OCI-LY3 (cell line): ENCODE results near the gene ZC3H7A.

Experiments used
- H2AFZ ChIP-seq: fragments of 200-600, 300-600 bp; shearing (Covaris generic); 2 replicates; pipeline ENCODE4 v1.6.0; 2014; ENCODE audit warnings: antibody characterized with exemption, low read depth, low read length
- H3K27ac ChIP-seq: fragments of 200-600, 300-600 bp; sonication (generic); 2 replicates; pipeline ENCODE4 v1.5.1; 2014; ENCODE audit warnings: mild to moderate bottlenecking, low read length, moderate library complexity, mixed read lengths
- H3K27me3 ChIP-seq: fragments of 200-600, 300-600 bp; sonication (generic); 2 replicates; pipeline ENCODE4 v1.6.1; 2014; ENCODE audit warnings: low read depth, low read length, mixed read lengths
- H3K36me3 ChIP-seq: fragments of 200-600, 300-600 bp; sonication (generic); replicated peaks from 2 replicates; pipeline ENCODE3; 2014; ENCODE audit warnings: low read depth, low read length, mixed read lengths
- H3K4me1 ChIP-seq: fragments of 300-600, 200-600 bp; sonication (generic); 2 replicates; pipeline ENCODE4 v1.6.1; 2014; ENCODE audit warnings: low read length, mixed read lengths
- H3K4me2 ChIP-seq: fragments of 200-600, 300-600 bp; sonication (generic); 2 replicates; pipeline ENCODE4 v1.6.1; 2014; ENCODE audit warnings: low read length, mixed read lengths
- H3K4me3 ChIP-seq: fragments of 300-600, 200-600 bp; sonication (generic); 2 replicates; pipeline ENCODE4 v1.5.1; 2014; ENCODE audit warnings: antibody characterized with exemption, mild to moderate bottlenecking, low read length, moderate library complexity
- H3K79me2 ChIP-seq: fragments of 300-600, 200-600 bp; shearing (Covaris generic); 2 replicates; pipeline ENCODE4 v1.6.1; 2014; ENCODE audit warnings: mild to moderate bottlenecking, low read length, mixed read lengths
- H3K9ac ChIP-seq: fragments of 300-600, 200-600 bp; shearing (Covaris generic); 2 replicates; pipeline ENCODE4 v1.6.0; 2014; ENCODE audit warnings: mild to moderate bottlenecking, low read length, moderate library complexity
- H3K9me3 ChIP-seq: fragments of 200-600, 300-600 bp; shearing (Covaris generic); 2 replicates; pipeline ENCODE4 v1.6.1; 2014; ENCODE audit warnings: low read length, mixed read lengths; ENCODE audit not compliant: insufficient read depth
- H4K20me1 ChIP-seq: fragments of 200-600, 300-600 bp; sonication (generic); 2 replicates; pipeline ENCODE4 v1.6.1; 2016; ENCODE audit warnings: low read length, mixed read lengths; ENCODE audit not compliant: insufficient read depth
- CTCF ChIP-seq: fragments of 200-600, 300-600 bp; sonication (generic); IDR thresholded peaks from 2 replicates; pipeline ENCODE4 v1.5.1; 2014; ENCODE audit warnings: antibody characterized with exemption, low read length, low read depth
- EZH2phosphoT487 ChIP-seq: fragments of 200-600 bp; shearing (Covaris generic); IDR thresholded peaks from 2 replicates; pipeline ENCODE4 v1.6.1; 2018; ENCODE audit warnings: antibody characterized with exemption, mixed run types, low read depth

ZC3H7A gene

GRCh38 chr16:11715246-11715947 lies 81.7 kb downstream of the ZC3H7A start:
- Histone ChIP-seq H3K27ac (peak overlapping the region; percentile 24), H3K9ac (no peak overlapping the region)

GRCh38 chr16:11712122-11712521 lies 84.9 kb downstream of the ZC3H7A start:
- H3K4me1 ChIP-seq = peaks cover 12% of the 10 kb centered on the region
- H3K9ac ChIP-seq = no peak overlapping the region
- H3K27ac ChIP-seq = no peak overlapping the region
- H3K9me3 ChIP-seq = no peaks in the 10 kb centered on the region
- H3K79me2 ChIP-seq = peaks cover 43% of the 10 kb centered on the region
- H4K20me1 ChIP-seq = peaks cover 32% of the 10 kb centered on the region
- H3K4me3 ChIP-seq = no peak overlapping the region
- H3K27me3 ChIP-seq = no peaks in the 10 kb centered on the region
- TF ChIP-seq EZH2phosphoT487 = no peak
- no peak for TF ChIP-seq CTCF
- H3K36me3 ChIP-seq = peaks cover 59% of the 10 kb centered on the region
- H2AFZ ChIP-seq = no peak overlapping the region
- H3K4me2 ChIP-seq = no peak overlapping the region

More at GRCh38 chr16:11715246-11715947, 81.7 kb downstream of the ZC3H7A start:
- Histone ChIP-seq H3K79me2 (peaks cover 50% of the 10 kb centered on the region), H4K20me1 (peaks cover 41% of the 10 kb centered on the region), H3K36me3 (peaks cover 58% of the 10 kb centered on the region), H3K4me2 (no peak overlapping the region), H2AFZ (no peak overlapping the region), H3K9me3 (no peaks in the 10 kb centered on the region), H3K4me3 (no peak overlapping the region), H3K27me3 (no peaks in the 10 kb centered on the region), H3K4me1 (peaks cover 12% of the 10 kb centered on the region)
- TF ChIP-seq CTCF (no peak), EZH2phosphoT487 (no peak)

- Histone ChIP-seq H3K9me3 (no peaks in the 10 kb centered on the region), H3K9ac (no peak overlapping the region), H3K4me1 (peaks cover 12% of the 10 kb centered on the region), H4K20me1 (peaks cover 32% of the 10 kb centered on the region), H3K4me2 (no peak overlapping the region), H3K79me2 (peaks cover 43% of the 10 kb centered on the region), H3K4me3 (no peak overlapping the region), H3K36me3 (peaks cover 59% of the 10 kb centered on the region), H3K27ac (no peak overlapping the region), H3K27me3 (no peaks in the 10 kb centered on the region), H2AFZ (no peak overlapping the region)
- no peak for TF ChIP-seq CTCF
- no peak for TF ChIP-seq EZH2phosphoT487
Measured at GRCh38 chr16:11711662-11712061, 85.4 kb downstream of the ZC3H7A start.

DNA sequence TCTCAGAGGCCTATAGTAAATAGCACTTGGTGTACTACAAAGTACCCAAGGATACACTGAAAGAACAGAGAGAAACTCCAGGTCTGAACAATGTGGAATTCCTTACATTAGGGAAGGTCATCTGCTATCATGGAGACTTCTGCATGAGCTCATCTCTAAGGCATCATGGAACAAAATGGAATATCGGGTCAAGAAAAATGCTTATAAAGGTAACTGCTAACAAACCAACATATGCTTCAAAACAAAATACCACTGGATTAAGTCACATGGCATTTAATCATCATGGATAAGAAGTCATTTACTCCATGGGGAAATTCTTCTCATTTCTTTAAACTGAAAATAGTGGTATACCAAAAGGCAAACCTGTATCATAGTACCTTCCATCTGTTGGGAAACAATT lies 88.6 kb downstream of the ZC3H7A start:
- H3K4me3 ChIP-seq = no peak overlapping the region
- no peak overlapping the region for H2AFZ ChIP-seq
- TF ChIP-seq EZH2phosphoT487 (no peak), CTCF (no peak)
- peaks cover 58% of the 10 kb centered on the region for H3K79me2 ChIP-seq
- no peak overlapping the region for H3K9ac ChIP-seq
- peaks cover 62% of the 10 kb centered on the region for H3K36me3 ChIP-seq
- H3K4me2 ChIP-seq = no peak overlapping the region
- H4K20me1 ChIP-seq = peaks cover 46% of the 10 kb centered on the region
- no peak overlapping the region for H3K27ac ChIP-seq
- H3K4me1 ChIP-seq = peaks cover 12% of the 10 kb centered on the region
- H3K27me3 ChIP-seq = no peaks in the 10 kb centered on the region
- H3K9me3 ChIP-seq = no peaks in the 10 kb centered on the region
